Measurements from ENCODE around the gene GALNTL6.

The GALNTL6 gene

GRCh38 chr4:173045571-173045970, 1232.4 kb downstream of the GALNTL6 start:
- DNase-seq: no peak

- no peak for DNase-seq
Observed at GRCh38 chr4:173046144-173046543, 1232.9 kb downstream of the GALNTL6 start.

GRCh38 chr4:173046818-173047217, 1233.6 kb downstream of the GALNTL6 start:
- DNase-seq: no peak

GRCh38 chr4:173051232-173051631, 1238.0 kb downstream of the GALNTL6 start:
- no peak for DNase-seq

GRCh38 chr4:173051716-173052115, 1238.5 kb downstream of the GALNTL6 start:
- DNase-seq: no peak

GRCh38 chr4:173052439-173052838, 1239.2 kb downstream of the GALNTL6 start:
- DNase-seq: no peak

GRCh38 chr4:173056271-173056670, 1243.1 kb downstream of the GALNTL6 start:
- no peak for DNase-seq

GRCh38 chr4:173056710-173057109, 1243.5 kb downstream of the GALNTL6 start:
- DNase-seq: no peak

GRCh38 chr4:173057442-173057841, 1244.2 kb downstream of the GALNTL6 start:
- DNase-seq: no peak

- DNase-seq: no peak
Observed at GRCh38 chr4:173057901-173058300, 1244.7 kb downstream of the GALNTL6 start.

GRCh38 chr4:173061160-173061559, 1248.0 kb downstream of the GALNTL6 start:
- no peak for DNase-seq

- no peak for DNase-seq
Observed at GRCh38 chr4:173073939-173074500, 1260.8 kb downstream of the GALNTL6 start.

GRCh38 chr4:173074501-173074946, 1261.3 kb downstream of the GALNTL6 start:
- DNase-seq: no peak

- no peak for DNase-seq
Observed at GRCh38 chr4:173076903-173077634, 1263.9 kb downstream of the GALNTL6 start.

- DNase-seq: no peak
Observed at GRCh38 chr4:173088144-173088543, 1274.9 kb downstream of the GALNTL6 start.

Data from CD4-positive, alpha-beta T cell treated with Interleukin-21 for 1 hour (primary cell).